ENCODE measurements around the gene UBXN7.
"Not testable (repeated sequence)": the region's sequence is repeated elsewhere in the genome, so short reads cannot be mapped to it uniquely, and the experiment has no call there.

GRCh38 chr3:196386797-196387196 lies 45.4 kb downstream of the UBXN7 start:
- TF ChIP-seq ZFP3 (CRISPR knock-in tag; IDR thresholded peaks at IDR 0.05); ZNF8 (CRISPR knock-in tag; IDR thresholded peaks at IDR 0.05); PATZ1 (CRISPR knock-in tag; IDR thresholded peaks at IDR 0.05; ENCODE audit: borderline replicate concordance); CSDC2 (CRISPR knock-in tag; IDR thresholded peaks at IDR 0.05); ZFP30 (CRISPR knock-in tag; IDR thresholded peaks at IDR 0.05); ESRRG (CRISPR knock-in tag; IDR thresholded peaks at IDR 0.05); CSRNP3 (CRISPR knock-in tag; IDR thresholded peaks at IDR 0.05); TOX (CRISPR knock-in tag; IDR thresholded peaks at IDR 0.05; ENCODE audit: borderline replicate concordance); RARB (CRISPR knock-in tag; IDR thresholded peaks at IDR 0.05); ZC3H10 (CRISPR knock-in tag; IDR thresholded peaks at IDR 0.05): not testable (repeated sequence)
- TF ChIP-seq, protein P1, sequence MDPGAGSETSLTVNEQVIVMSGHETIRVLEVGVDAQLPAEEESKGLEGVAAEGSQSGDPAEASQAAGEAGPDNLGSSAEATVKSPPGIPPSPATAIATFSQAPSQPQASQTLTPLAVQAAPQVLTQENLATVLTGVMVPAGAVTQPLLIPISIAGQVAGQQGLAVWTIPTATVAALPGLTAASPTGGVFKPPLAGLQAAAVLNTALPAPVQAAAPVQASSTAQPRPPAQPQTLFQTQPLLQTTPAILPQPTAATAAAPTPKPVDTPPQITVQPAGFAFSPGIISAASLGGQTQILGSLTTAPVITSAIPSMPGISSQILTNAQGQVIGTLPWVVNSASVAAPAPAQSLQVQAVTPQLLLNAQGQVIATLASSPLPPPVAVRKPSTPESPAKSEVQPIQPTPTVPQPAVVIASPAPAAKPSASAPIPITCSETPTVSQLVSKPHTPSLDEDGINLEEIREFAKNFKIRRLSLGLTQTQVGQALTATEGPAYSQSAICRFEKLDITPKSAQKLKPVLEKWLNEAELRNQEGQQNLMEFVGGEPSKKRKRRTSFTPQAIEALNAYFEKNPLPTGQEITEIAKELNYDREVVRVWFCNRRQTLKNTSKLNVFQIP (CRISPR knock-in tag; IDR thresholded peaks at IDR 0.05; ENCODE audit: borderline replicate concordance, low read depth): not testable (repeated sequence)

Measured in SK-N-SH treated with all-trans-retinoic acid at 6 μM for 48 hours (cell line).